HepG2 (cell line): Measurements from ENCODE around the gene ZFP36L2. TPM values are rescaled to one million over a fixed set of nuclear protein-coding genes. Genes with fewer than 3 reads are reported as not detected.

ENCODE experiments used
- SP1 ChIP-seq, 2 experiments: fragments of 450-650 bp in 1 of 2; sonication (generic) in 1 of 2; formaldehyde crosslinking in 1 of 2; IDR thresholded peaks; 2 replicates each; pipeline versions ENCODE4 v1.4.0 to v1.6.1; 2016 to 2020; ENCODE audit warnings: missing genetic modification reagents in 1 of 2
- ZSCAN30 ChIP-seq: sonication (generic); formaldehyde crosslinking; IDR thresholded peaks from 2 replicates; pipeline ENCODE4 v1.5.0; 2020; ENCODE audit warnings: mild to moderate bottlenecking, missing genetic modification reagents
- polyA plus RNA-seq, 8 experiments: library from polyadenylated mRNA; depleted of rRNA in 3 of 8; stranded (reverse) in 7 of 8; unstranded in 1 of 8; fragments of >200 nt; fragmentation: Illumina TruSeq in 4 of 8; extraction: Trizol in 4 of 8; gene quantifications; 2 replicates each; pipeline versions ENCODE4 v1.2.1 to v1.2.3, GENCODE V29; 2011 to 2016; ENCODE audit warnings: low read depth in 4 of 8, missing spikeins in 1 of 8, mixed read lengths in 1 of 8; ENCODE audit not compliant: insufficient read depth in 1 of 8
- total RNA-seq, 5 experiments: library from RNA; depleted of rRNA; stranded (reverse); fragments of >200 nt; fragmentation: Illumina TruSeq; extraction: Trizol; gene quantifications; 2 replicates each; pipeline ENCODE4 v1.2.3, GENCODE V29; 2016; ENCODE audit warnings: low read depth in 1 of 5
- TF ChIP-seq, protein P1 (sequence below): sonication (generic); formaldehyde crosslinking; IDR thresholded peaks from 2 replicates; pipeline ENCODE4 v1.8.0; 2022; ENCODE audit warnings: mild to moderate bottlenecking, missing genetic modification reagents, moderate library complexity
- TF ChIP-seq, protein P2 (sequence below): sonication (generic); formaldehyde crosslinking; IDR thresholded peaks from 2 replicates; pipeline ENCODE4 v1.4.0; 2020; ENCODE audit warnings: missing genetic modification reagents, mild to moderate bottlenecking, borderline replicate concordance
- TF ChIP-seq, protein P3 (sequence below): sonication (generic); formaldehyde crosslinking; IDR thresholded peaks from 2 replicates; pipeline ENCODE4 v1.5.0; 2020; ENCODE audit warnings: mild to moderate bottlenecking, missing genetic modification reagents, borderline replicate concordance
- TF ChIP-seq, protein P4 (sequence below): sonication (generic); formaldehyde crosslinking; IDR thresholded peaks from 2 replicates; pipeline ENCODE4 v1.4.0; 2020; ENCODE audit warnings: missing genetic modification reagents
- TF ChIP-seq, protein P5 (sequence below): sonication (generic); formaldehyde crosslinking; IDR thresholded peaks from 2 replicates; pipeline ENCODE4 v1.4.0; 2020; ENCODE audit warnings: mild to moderate bottlenecking, missing genetic modification reagents
- TF ChIP-seq, protein P6 (sequence below): IDR thresholded peaks from 2 replicates; pipeline ENCODE4 v1.6.1; 2016; ENCODE audit warnings: low read depth, control low read depth
- TF ChIP-seq, protein P7 (sequence below): sonication (generic); formaldehyde crosslinking; IDR thresholded peaks from 2 replicates; pipeline ENCODE4 v1.5.0; 2020; ENCODE audit warnings: mild to moderate bottlenecking, missing genetic modification reagents
- TF ChIP-seq, protein P8 (sequence below): sonication (generic); formaldehyde crosslinking; IDR thresholded peaks from 2 replicates; pipeline ENCODE4 v1.4.0; 2020; ENCODE audit warnings: low read depth, missing genetic modification reagents

The ZFP36L2 gene
- total and polyA plus RNA-seq, 2 of the 13 experiments (the other 11 are each of a cell fraction or from before 2014, with no cell fraction given): 11.2 to 21.8 TPM

DNA sequence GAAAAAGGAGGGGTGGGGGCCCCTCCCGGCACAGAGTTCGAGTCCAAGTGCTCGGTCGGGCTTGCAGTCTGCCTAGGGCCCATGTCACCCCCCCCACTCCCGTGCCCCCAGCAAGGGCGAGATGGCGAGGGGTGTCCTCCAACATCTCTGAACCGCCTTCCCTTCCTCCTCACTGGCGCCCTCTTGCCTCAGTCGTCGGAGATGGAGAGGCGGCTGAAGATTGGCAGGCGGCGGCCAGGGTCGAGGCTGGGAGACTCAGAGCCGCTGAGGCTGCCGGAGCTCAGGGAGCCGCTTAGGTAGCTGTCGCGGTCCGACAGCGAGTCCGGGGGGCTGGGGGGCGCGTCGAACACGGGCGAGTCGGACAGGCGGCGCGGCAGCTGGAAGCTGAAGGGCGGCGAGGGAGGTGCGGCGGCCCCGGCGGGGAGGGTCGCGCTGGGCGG is 2.3 kb downstream of the ZFP36L2 start (continued):
- TF ChIP-seq, protein P1, sequence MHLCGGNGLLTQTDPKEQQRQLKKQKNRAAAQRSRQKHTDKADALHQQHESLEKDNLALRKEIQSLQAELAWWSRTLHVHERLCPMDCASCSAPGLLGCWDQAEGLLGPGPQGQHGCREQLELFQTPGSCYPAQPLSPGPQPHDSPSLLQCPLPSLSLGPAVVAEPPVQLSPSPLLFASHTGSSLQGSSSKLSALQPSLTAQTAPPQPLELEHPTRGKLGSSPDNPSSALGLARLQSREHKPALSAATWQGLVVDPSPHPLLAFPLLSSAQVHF: no peak
- TF ChIP-seq, protein P2, sequence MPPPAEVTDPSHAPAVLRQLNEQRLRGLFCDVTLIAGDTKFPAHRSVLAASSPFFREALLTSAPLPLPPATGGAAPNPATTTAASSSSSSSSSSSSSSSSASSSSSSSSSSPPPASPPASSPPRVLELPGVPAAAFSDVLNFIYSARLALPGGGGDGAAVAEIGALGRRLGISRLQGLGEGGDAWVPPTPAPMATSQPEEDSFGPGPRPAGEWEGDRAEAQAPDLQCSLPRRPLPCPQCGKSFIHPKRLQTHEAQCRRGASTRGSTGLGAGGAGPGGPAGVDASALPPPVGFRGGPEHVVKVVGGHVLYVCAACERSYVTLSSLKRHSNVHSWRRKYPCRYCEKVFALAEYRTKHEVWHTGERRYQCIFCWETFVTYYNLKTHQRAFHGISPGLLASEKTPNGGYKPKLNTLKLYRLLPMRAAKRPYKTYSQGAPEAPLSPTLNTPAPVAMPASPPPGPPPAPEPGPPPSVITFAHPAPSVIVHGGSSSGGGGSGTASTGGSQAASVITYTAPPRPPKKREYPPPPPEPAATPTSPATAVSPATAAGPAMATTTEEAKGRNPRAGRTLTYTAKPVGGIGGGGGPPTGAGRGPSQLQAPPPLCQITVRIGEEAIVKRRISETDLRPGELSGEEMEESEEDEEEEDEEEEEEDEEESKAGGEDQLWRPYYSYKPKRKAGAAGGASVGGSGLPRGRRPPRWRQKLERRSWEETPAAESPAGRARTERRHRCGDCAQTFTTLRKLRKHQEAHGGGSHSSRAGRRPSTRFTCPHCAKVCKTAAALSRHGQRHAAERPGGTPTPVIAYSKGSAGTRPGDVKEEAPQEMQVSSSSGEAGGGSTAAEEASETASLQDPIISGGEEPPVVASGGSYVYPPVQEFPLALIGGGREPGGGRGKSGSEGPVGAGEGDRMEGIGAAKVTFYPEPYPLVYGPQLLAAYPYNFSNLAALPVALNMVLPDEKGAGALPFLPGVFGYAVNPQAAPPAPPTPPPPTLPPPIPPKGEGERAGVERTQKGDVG (CRISPR knock-in tag): no peak
- TF ChIP-seq, protein P3, sequence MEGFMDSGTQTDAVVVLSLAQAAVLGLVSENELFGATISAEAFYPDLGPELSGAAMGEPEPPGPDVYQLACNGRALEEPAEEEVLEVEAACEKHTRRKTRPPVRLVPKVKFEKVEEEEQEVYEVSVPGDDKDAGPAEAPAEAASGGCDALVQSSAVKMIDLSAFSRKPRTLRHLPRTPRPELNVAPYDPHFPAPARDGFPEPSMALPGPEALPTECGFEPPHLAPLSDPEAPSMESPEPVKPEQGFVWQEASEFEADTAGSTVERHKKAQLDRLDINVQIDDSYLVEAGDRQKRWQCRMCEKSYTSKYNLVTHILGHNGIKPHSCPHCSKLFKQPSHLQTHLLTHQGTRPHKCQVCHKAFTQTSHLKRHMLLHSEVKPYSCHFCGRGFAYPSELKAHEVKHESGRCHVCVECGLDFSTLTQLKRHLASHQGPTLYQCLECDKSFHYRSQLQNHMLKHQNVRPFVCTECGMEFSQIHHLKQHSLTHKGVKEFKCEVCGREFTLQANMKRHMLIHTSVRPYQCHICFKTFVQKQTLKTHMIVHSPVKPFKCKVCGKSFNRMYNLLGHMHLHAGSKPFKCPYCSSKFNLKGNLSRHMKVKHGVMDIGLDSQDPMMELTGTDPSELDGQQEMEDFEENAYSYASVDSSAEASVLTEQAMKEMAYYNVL (CRISPR knock-in tag): peak; percentile 56; the same call in 1 of the 2 replicates
- TF ChIP-seq, protein P4, sequence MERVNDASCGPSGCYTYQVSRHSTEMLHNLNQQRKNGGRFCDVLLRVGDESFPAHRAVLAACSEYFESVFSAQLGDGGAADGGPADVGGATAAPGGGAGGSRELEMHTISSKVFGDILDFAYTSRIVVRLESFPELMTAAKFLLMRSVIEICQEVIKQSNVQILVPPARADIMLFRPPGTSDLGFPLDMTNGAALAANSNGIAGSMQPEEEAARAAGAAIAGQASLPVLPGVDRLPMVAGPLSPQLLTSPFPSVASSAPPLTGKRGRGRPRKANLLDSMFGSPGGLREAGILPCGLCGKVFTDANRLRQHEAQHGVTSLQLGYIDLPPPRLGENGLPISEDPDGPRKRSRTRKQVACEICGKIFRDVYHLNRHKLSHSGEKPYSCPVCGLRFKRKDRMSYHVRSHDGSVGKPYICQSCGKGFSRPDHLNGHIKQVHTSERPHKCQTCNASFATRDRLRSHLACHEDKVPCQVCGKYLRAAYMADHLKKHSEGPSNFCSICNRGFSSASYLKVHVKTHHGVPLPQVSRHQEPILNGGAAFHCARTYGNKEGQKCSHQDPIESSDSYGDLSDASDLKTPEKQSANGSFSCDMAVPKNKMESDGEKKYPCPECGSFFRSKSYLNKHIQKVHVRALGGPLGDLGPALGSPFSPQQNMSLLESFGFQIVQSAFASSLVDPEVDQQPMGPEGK (CRISPR knock-in tag): peak; percentile 98
- TF ChIP-seq, protein P5, sequence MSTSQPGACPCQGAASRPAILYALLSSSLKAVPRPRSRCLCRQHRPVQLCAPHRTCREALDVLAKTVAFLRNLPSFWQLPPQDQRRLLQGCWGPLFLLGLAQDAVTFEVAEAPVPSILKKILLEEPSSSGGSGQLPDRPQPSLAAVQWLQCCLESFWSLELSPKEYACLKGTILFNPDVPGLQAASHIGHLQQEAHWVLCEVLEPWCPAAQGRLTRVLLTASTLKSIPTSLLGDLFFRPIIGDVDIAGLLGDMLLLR: no peak; the same call in 1 of the 2 replicates
- TF ChIP-seq ZSCAN30 (CRISPR knock-in tag) (no peak), SP1 (IDR thresholded peaks at IDR 0.05) (no peak), SP1 (CRISPR knock-in tag; IDR thresholded peaks at IDR 0.05) (peak; percentile 13; the same call in 1 of the 2 replicates)
- TF ChIP-seq, protein P6, sequence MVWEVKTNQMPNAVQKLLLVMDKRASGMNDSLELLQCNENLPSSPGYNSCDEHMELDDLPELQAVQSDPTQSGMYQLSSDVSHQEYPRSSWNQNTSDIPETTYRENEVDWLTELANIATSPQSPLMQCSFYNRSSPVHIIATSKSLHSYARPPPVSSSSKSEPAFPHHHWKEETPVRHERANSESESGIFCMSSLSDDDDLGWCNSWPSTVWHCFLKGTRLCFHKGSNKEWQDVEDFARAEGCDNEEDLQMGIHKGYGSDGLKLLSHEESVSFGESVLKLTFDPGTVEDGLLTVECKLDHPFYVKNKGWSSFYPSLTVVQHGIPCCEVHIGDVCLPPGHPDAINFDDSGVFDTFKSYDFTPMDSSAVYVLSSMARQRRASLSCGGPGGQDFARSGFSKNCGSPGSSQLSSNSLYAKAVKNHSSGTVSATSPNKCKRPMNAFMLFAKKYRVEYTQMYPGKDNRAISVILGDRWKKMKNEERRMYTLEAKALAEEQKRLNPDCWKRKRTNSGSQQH (CRISPR knock-in tag): peak; percentile 60; the same call in 1 of the 2 replicates
- TF ChIP-seq, protein P7, sequence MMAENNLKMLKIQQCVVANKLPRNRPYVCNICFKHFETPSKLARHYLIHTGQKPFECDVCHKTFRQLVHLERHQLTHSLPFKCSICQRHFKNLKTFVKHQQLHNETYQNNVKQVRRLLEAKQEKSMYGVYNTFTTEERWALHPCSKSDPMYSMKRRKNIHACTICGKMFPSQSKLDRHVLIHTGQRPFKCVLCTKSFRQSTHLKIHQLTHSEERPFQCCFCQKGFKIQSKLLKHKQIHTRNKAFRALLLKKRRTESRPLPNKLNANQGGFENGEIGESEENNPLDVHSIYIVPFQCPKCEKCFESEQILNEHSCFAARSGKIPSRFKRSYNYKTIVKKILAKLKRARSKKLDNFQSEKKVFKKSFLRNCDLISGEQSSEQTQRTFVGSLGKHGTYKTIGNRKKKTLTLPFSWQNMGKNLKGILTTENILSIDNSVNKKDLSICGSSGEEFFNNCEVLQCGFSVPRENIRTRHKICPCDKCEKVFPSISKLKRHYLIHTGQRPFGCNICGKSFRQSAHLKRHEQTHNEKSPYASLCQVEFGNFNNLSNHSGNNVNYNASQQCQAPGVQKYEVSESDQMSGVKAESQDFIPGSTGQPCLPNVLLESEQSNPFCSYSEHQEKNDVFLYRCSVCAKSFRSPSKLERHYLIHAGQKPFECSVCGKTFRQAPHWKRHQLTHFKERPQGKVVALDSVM: no peak; the same call in 1 of the 2 replicates
- TF ChIP-seq, protein P8, sequence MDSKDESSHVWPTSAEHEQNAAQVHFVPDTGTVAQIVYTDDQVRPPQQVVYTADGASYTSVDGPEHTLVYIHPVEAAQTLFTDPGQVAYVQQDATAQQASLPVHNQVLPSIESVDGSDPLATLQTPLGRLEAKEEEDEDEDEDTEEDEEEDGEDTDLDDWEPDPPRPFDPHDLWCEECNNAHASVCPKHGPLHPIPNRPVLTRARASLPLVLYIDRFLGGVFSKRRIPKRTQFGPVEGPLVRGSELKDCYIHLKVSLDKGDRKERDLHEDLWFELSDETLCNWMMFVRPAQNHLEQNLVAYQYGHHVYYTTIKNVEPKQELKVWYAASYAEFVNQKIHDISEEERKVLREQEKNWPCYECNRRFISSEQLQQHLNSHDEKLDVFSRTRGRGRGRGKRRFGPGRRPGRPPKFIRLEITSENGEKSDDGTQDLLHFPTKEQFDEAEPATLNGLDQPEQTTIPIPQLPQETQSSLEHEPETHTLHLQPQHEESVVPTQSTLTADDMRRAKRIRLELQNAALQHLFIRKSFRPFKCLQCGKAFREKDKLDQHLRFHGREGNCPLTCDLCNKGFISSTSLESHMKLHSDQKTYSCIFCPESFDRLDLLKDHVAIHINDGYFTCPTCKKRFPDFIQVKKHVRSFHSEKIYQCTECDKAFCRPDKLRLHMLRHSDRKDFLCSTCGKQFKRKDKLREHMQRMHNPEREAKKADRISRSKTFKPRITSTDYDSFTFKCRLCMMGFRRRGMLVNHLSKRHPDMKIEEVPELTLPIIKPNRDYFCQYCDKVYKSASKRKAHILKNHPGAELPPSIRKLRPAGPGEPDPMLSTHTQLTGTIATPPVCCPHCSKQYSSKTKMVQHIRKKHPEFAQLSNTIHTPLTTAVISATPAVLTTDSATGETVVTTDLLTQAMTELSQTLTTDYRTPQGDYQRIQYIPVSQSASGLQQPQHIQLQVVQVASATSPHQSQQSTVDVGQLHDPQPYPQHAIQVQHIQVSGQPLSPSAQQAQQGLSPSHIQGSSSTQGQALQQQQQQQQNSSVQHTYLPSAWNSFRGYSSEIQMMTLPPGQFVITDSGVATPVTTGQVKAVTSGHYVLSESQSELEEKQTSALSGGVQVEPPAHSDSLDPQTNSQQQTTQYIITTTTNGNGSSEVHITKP (CRISPR knock-in tag): no peak
